Right kidney (tissue), 1 donor: ENCODE measurements around the gene ABTB1.

Experiments
- DNase-seq: peaks from one replicate; pipeline ENCODE4 v3.0.0-alpha.2; 2016

ABTB1 gene

DNA sequence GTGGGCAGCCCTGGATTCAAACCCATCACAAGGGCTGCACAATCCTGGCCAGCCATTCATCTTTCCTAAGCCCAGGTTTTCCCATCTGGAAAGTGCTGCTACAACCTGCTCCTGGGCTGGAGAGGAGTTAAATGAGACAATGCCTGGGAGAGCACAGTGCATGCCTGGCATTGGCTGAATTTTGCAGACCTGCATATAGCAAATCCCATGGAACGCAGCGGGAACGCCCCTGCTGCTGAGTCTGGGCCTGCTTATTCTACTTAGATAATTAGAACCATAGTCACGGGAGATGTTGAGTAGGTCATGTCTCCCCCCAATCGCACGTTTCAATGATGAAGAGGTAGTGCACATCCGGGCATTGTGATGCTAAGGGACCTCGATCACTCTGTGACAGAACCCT, 46.6 kb downstream of the ABTB1 start:
- DNase-seq: no peak

- no peak for DNase-seq
These were observed 47.5 kb downstream of the ABTB1 start for GRCh38 chr3:127720161-127720823.

GRCh38 chr3:127720985-127721935, 48.5 kb downstream of the ABTB1 start:
- no peak for DNase-seq

DNA sequence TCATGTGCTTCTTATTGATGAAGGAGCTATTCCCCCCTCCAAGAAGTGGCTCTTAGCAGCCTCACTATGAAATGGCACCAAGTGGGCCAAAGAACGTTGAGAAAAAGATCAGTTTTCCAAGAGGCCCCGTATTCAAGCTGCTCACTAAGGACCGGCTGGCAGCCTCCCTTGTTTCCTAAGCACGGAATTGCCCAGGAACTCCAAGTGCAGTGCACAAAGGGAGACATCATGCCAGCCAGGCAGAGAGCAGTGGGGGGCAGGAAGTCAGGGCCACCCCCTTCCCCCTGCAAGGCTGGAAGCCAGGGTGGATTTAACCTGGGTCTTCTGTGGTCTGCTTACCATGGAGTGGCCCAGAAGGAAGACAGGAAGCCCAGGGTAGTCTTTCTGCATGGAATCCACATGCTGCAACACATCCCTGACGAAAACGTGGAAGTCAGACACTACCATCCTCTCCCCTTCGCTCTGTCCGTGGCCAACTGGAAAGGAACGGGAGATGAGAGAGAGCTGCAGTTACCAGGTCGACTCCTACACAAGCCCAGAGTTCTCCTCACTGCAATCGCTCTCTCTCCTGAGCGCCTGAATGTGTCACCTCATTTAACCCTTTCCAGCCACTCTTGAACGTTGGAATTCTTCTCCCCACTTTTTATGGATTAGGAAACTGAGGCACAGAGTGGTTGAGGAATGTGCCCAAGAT, 49.5 kb downstream of the ABTB1 start:
- DNase-seq: no peak

DNA sequence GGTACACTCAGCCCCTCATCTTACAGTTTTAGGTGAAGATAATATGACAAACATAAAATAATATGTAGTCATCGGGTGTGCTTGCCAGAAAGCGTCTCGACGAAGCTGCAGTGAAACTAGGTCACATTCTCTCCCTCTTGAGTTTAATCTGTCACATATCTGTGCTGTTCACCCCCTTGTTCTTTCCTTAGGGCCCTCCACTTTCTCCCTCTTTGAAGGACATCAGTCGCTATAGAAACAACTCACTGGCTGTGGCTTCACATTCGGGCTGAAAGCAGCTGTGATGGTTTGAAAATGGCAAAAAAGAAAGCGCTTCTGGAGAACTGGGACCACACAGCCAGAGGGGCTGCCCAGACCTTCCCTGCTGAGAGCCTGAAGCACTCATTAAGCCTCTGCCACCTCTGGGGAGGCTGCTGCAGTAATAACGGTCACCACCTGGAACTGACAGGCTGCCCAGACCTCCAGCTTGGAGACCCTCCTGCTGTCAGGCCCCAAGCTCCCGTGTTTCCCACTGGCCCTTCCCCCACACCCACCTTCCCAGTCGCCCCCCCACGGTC, 50.3 kb downstream of the ABTB1 start:
- no peak for DNase-seq

DNA sequence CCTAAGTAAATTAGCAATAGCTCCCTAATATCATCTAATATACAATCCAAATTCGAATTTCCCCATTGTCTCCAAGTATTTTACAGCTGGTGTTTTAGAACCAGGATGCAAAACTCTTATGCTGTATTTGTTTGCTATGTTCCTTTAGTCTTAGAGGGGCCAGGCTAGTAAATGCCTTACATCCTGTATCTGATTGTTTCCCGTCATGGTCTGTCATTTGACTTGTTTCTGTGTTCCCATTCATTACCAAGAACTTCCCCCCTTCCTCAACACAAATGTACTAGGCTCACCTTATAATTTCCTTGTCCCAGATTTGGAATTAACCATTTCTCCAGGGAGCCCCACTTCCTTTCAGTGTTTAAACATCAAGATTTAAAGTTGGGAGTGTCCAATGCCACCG, 54.1 kb downstream of the ABTB1 start:
- DNase-seq: no peak

DNA sequence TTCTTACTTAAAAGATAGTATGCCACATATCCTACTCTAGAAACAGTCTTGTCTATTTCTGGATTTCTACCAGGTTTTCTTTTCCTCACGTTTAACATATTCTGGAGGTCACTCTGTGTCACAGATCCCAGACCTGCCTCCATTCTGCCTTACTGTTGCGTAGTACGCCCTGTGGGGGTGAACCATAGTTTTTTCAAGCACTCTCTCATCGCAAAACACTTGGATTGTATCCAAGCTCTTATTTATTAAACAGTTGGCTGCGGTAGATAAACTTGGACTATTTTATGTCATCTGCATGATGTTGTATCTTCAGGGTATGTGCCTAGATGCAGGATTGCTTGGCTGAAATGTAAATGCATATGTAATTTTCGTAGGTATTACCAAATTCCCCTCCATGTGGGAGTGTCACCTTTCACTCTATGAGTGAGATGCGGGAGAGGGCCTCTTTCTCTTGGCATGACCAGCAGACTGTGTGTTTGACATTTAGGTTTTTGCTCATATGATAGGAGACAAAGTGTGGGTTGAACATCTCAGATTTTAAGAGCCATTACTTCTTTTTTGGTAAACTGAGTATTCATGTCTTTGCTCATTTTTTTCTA, 55.8 kb downstream of the ABTB1 start:
- no peak for DNase-seq

- no peak for DNase-seq
These were observed 56.9 kb downstream of the ABTB1 start for GRCh38 chr3:127729556-127730056.

- no peak for DNase-seq
These were observed 57.4 kb downstream of the ABTB1 start for GRCh38 chr3:127730171-127730570.
